Suprapubic skin (tissue), 3 donors: ENCODE data around the gene NAB1.
"Not testable (repeated sequence)": the region's sequence is repeated elsewhere in the genome, so short reads cannot be mapped to it uniquely, and the experiment has no call there.

Experiments
- POLR2AphosphoS5 ChIP-seq, 3 donors: sonication (generic); formaldehyde crosslinking; IDR thresholded peaks; one replicate each; pipeline ENCODE4 v1.6.1; 2017; ENCODE audit warnings: antibody characterized with exemption in 3 of 3
- TF ChIP-seq, protein P1 (sequence below), 2 donors: fragments of 200-600 bp in 1 of 2; fragments of 450-650 bp in 1 of 2; sonication (generic) in 1 of 2; IDR thresholded peaks; one replicate each; pipeline ENCODE4 v1.5.1; 2016 to 2019; ENCODE audit warnings: antibody characterized with exemption in 2 of 2, mild to moderate bottlenecking in 1 of 2, moderate library complexity in 1 of 2

DNA sequence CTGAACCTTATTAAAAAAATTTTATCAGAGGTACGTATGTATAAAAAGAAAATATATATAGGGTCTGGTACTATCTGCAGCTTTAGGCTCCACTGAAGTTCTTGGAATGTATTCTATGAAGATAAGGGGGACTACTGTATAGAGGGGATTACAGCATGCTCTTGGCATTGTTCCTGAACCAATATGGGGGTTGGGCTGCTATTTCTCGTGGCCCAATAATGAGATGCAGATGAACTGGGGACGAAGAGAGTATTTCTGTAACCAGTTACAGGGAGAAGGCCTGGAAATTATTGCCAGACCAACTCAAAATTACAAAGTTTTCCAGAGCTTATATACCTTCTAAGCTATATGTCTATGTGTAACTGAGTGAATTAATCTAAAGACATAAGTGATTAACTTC lies 40.0 kb upstream of the NAB1 start:
- not testable (repeated sequence) for TF ChIP-seq POLR2AphosphoS5 (IDR thresholded peaks at IDR 0.05)
- TF ChIP-seq, protein P1, sequence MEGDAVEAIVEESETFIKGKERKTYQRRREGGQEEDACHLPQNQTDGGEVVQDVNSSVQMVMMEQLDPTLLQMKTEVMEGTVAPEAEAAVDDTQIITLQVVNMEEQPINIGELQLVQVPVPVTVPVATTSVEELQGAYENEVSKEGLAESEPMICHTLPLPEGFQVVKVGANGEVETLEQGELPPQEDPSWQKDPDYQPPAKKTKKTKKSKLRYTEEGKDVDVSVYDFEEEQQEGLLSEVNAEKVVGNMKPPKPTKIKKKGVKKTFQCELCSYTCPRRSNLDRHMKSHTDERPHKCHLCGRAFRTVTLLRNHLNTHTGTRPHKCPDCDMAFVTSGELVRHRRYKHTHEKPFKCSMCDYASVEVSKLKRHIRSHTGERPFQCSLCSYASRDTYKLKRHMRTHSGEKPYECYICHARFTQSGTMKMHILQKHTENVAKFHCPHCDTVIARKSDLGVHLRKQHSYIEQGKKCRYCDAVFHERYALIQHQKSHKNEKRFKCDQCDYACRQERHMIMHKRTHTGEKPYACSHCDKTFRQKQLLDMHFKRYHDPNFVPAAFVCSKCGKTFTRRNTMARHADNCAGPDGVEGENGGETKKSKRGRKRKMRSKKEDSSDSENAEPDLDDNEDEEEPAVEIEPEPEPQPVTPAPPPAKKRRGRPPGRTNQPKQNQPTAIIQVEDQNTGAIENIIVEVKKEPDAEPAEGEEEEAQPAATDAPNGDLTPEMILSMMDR (IDR thresholded peaks at IDR 0.05): not testable (repeated sequence)
